HEK293T (cell line): ENCODE measurements around the gene TMEM130.

Experiments
- CTCF ChIA-PET: fragments of 350-600 bp; formaldehyde crosslinking; extraction: SDS; loops from one replicate; lab custom pipeline; 2021; ENCODE audit warnings: antibody characterized with exemption, inconsistent platforms; lab: Yijun Ruan, JAX
- POLR2A ChIA-PET: fragments of 350-600 bp; formaldehyde crosslinking; extraction: SDS; loops from one replicate; lab custom pipeline; 2020; ENCODE audit warnings: antibody characterized with exemption, inconsistent platforms; lab: Yijun Ruan, JAX
- DNase-seq: peaks from one replicate; pipeline ENCODE4 v3.0.0; 2012; ENCODE audit warnings: mixed read lengths; ENCODE audit errors: extremely low spot score
- ARNT ChIP-seq: fragments of 450-650 bp; IDR thresholded peaks from 2 replicates; pipeline ENCODE4 v1.6.1; 2017; ENCODE audit warnings: mild to moderate bottlenecking
- BHLHE40 ChIP-seq: fragments of 450-650 bp; IDR thresholded peaks from 2 replicates; pipeline ENCODE4 v1.6.1; 2016; ENCODE audit warnings: mild to moderate bottlenecking, moderate library complexity, borderline replicate concordance
- CTBP1 ChIP-seq: fragments of 450-650 bp; IDR thresholded peaks from 2 replicates; pipeline ENCODE4 v1.6.1; 2016; ENCODE audit warnings: borderline replicate concordance
- ELF4 ChIP-seq: fragments of 450-650 bp; IDR thresholded peaks from 2 replicates; pipeline ENCODE4 v1.6.1; 2017; ENCODE audit warnings: antibody characterized with exemption
- FOXA1 ChIP-seq: fragments of 450-650 bp; IDR thresholded peaks from 2 replicates; pipeline ENCODE4 v1.6.1; 2016; ENCODE audit warnings: mild to moderate bottlenecking
- FOXK2 ChIP-seq: fragments of 450-650 bp; IDR thresholded peaks from 2 replicates; pipeline ENCODE4 v1.6.1; 2016; ENCODE audit warnings: mild to moderate bottlenecking
- FOXM1 ChIP-seq: fragments of 450-650 bp; IDR thresholded peaks from 2 replicates; pipeline ENCODE4 v1.6.1; 2017; ENCODE audit warnings: mild to moderate bottlenecking, borderline replicate concordance
- HDGF ChIP-seq: fragments of 450-650 bp; IDR thresholded peaks from 2 replicates; pipeline ENCODE4 v1.6.1; 2017; ENCODE audit warnings: antibody characterized with exemption, borderline replicate concordance
- L3MBTL2 ChIP-seq: fragments of 450-650 bp; conservative IDR thresholded peaks from 2 replicates; pipeline ENCODE4 v1.6.1; 2016; ENCODE audit warnings: mild to moderate bottlenecking
- LEF1 ChIP-seq: fragments of 450-650 bp; IDR thresholded peaks from 2 replicates; pipeline ENCODE4 v1.6.1; 2017; ENCODE audit warnings: mild to moderate bottlenecking, borderline replicate concordance
- NFRKB ChIP-seq: fragments of 450-650 bp; IDR thresholded peaks from 2 replicates; pipeline ENCODE4 v1.6.1; 2016; ENCODE audit warnings: mild to moderate bottlenecking, moderate library complexity
- PKNOX1 ChIP-seq: fragments of 450-650 bp; IDR thresholded peaks from 2 replicates; pipeline ENCODE4 v1.6.1; 2016
- SP1 ChIP-seq: fragments of 450-650 bp; IDR thresholded peaks from 2 replicates; pipeline ENCODE4 v1.6.1; 2017
- SUZ12 ChIP-seq: fragments of 450-650 bp; IDR thresholded peaks from 2 replicates; pipeline ENCODE4 v1.6.1; 2016; ENCODE audit warnings: mild to moderate bottlenecking
- TARDBP ChIP-seq: fragments of 450-650 bp; IDR thresholded peaks from 2 replicates; pipeline ENCODE4 v1.6.1; 2016
- ZNF384 ChIP-seq: fragments of 450-650 bp; IDR thresholded peaks from 2 replicates; pipeline ENCODE4 v1.6.1; 2016

Gene TMEM130

GRCh38 chr7:98887038-98887437, 17.2 kb upstream of the TMEM130 start:
- no peak for DNase-seq
- POLR2A ChIA-PET = no interaction called here

GRCh38 chr7:98884416-98884815, 14.6 kb upstream of the TMEM130 start:
- no peak for DNase-seq
- CTCF ChIA-PET = interaction anchor here (0.7 kb wide), 1 partner anchor 55 kb away, joined by 4 read pairs; no protein-coding TSS in a partner anchor
- no peak for TF ChIP-seq LEF1
- no peak for TF ChIP-seq L3MBTL2
- no peak for TF ChIP-seq PKNOX1
- no peak for TF ChIP-seq FOXM1
- no peak for TF ChIP-seq BHLHE40
- no peak for TF ChIP-seq NFRKB
- TF ChIP-seq SUZ12 = no peak
- TF ChIP-seq HDGF = no peak
- TF ChIP-seq CTBP1 = no peak
- POLR2A ChIA-PET = no interaction called here

More at GRCh38 chr7:98887038-98887437, 17.2 kb upstream of the TMEM130 start:
- CTCF ChIA-PET = no interaction called here
- no peak for TF ChIP-seq ZNF384
- no peak for TF ChIP-seq TARDBP
- no peak for TF ChIP-seq CTBP1
- TF ChIP-seq NFRKB = no peak
- TF ChIP-seq SP1 = no peak
- TF ChIP-seq LEF1 = no peak
- TF ChIP-seq ELF4 = no peak
- no peak for TF ChIP-seq FOXM1
- TF ChIP-seq PKNOX1 = no peak
- no peak for TF ChIP-seq ARNT
- TF ChIP-seq FOXK2 = no peak
- no peak for TF ChIP-seq FOXA1
- no peak for TF ChIP-seq L3MBTL2
- TF ChIP-seq BHLHE40 = no peak
- TF ChIP-seq HDGF = no peak
- no peak for TF ChIP-seq SUZ12

- DNase-seq = no peak
- TF ChIP-seq FOXK2 = no peak
- no peak for TF ChIP-seq ARNT
- no peak for TF ChIP-seq HDGF
- no peak for TF ChIP-seq L3MBTL2
- TF ChIP-seq CTBP1 = no peak
- TF ChIP-seq ZNF384 = no peak
- TF ChIP-seq SP1 = no peak
- no peak for TF ChIP-seq LEF1
- TF ChIP-seq SUZ12 = no peak
- ChIA-PET POLR2A (no interaction called here), CTCF (no interaction called here)
Observed at GRCh38 chr7:98881561-98882315, 11.9 kb upstream of the TMEM130 start.

GRCh38 chr7:98880485-98880884, 10.7 kb upstream of the TMEM130 start:
- ChIA-PET CTCF (no interaction called here), POLR2A (no interaction called here)
- DNase-seq = no peak
- TF ChIP-seq ELF4 = no peak
- no peak for TF ChIP-seq FOXA1
- no peak for TF ChIP-seq BHLHE40
- TF ChIP-seq FOXM1 = no peak
- TF ChIP-seq ARNT = no peak
- no peak for TF ChIP-seq PKNOX1
- no peak for TF ChIP-seq SUZ12
- no peak for TF ChIP-seq NFRKB
- TF ChIP-seq LEF1 = no peak

- CTCF ChIA-PET = interaction anchor here (0.6 kb wide), 2 partner anchors 9 to 462 kb away, joined by 3 to 5 read pairs; no protein-coding TSS in a partner anchor
- DNase-seq = no peak
- POLR2A ChIA-PET = interaction anchor here (1.0 kb wide), 1 partner anchor 9 kb away, joined by 4 read pairs; no protein-coding TSS in a partner anchor
- TF ChIP-seq L3MBTL2 (no peak), PKNOX1 (no peak), NFRKB (no peak), FOXA1 (no peak), TARDBP (no peak), ARNT (no peak), SP1 (no peak), BHLHE40 (no peak), FOXM1 (no peak), ZNF384 (no peak), LEF1 (no peak), CTBP1 (no peak), ELF4 (no peak), HDGF (no peak), SUZ12 (no peak), FOXK2 (no peak)
Observed at GRCh38 chr7:98879979-98880315, 10.1 kb upstream of the TMEM130 start.
